ENCODE data around the gene NCCRP1.
"Not testable (repeated sequence)": the region's sequence is repeated elsewhere in the genome, so short reads cannot be mapped to it uniquely, and the experiment has no call there.

The NCCRP1 gene

DNA sequence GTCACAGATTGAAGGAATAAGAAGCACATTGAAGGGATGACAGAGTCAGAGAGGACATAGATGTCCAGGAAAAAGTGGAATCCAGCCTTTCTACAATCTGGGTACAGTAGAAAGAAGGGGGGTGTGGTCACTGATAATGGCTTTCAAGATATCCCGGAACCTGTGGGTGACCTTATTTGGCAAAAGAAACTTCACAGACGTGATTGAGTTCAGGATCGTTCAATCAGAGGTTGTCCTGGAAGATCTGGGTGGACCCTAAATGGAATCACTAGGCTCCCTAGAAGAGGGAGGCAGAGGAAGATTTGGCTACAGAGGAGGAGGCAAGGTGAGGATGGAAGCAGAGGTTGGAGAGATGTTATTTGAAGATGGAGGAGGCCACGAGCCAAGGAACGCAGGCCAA, 20.3 kb downstream of the NCCRP1 start:
- TF ChIP-seq, protein P1, sequence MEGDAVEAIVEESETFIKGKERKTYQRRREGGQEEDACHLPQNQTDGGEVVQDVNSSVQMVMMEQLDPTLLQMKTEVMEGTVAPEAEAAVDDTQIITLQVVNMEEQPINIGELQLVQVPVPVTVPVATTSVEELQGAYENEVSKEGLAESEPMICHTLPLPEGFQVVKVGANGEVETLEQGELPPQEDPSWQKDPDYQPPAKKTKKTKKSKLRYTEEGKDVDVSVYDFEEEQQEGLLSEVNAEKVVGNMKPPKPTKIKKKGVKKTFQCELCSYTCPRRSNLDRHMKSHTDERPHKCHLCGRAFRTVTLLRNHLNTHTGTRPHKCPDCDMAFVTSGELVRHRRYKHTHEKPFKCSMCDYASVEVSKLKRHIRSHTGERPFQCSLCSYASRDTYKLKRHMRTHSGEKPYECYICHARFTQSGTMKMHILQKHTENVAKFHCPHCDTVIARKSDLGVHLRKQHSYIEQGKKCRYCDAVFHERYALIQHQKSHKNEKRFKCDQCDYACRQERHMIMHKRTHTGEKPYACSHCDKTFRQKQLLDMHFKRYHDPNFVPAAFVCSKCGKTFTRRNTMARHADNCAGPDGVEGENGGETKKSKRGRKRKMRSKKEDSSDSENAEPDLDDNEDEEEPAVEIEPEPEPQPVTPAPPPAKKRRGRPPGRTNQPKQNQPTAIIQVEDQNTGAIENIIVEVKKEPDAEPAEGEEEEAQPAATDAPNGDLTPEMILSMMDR (IDR thresholded peaks at IDR 0.05; ENCODE audit: poor library complexity, severe bottlenecking), result no peak
- DNase-seq (ENCODE audit: low spot score) (no peak), ATAC-seq (ENCODE audit: low read depth) (no peak)
- Histone ChIP-seq H3K27me3 (ENCODE audit: insufficient read depth, poor library complexity, severe bottlenecking) (no peaks in the 10 kb centered on the region), H3K9me3 (ENCODE audit: severe bottlenecking) (no peaks in the 10 kb centered on the region), H3K36me3 (ENCODE audit: low read depth) (no peaks in the 10 kb centered on the region), H3K4me1 (ENCODE audit: insufficient read depth, poor library complexity, severe bottlenecking) (no peaks in the 10 kb centered on the region), H3K4me3 (ENCODE audit: severe bottlenecking) (no peak overlapping the region), H3K27ac (ENCODE audit: poor library complexity, severe bottlenecking) (no peak overlapping the region)

GRCh38 chr19:39218230-39219007, 21.7 kb downstream of the NCCRP1 start:
- no peaks in the 10 kb centered on the region for H3K9me3 ChIP-seq (ENCODE audit: severe bottlenecking)
- no peaks in the 10 kb centered on the region for H3K27me3 ChIP-seq (ENCODE audit: insufficient read depth, poor library complexity, severe bottlenecking)
- ATAC-seq (ENCODE audit: low read depth) (no peak), DNase-seq (ENCODE audit: low spot score) (no peak)
- TF ChIP-seq, protein P1 (IDR thresholded peaks at IDR 0.05; ENCODE audit: poor library complexity, severe bottlenecking), result no peak
- H3K27ac ChIP-seq (ENCODE audit: poor library complexity, severe bottlenecking), result no peak overlapping the region
- H3K4me1 ChIP-seq (ENCODE audit: insufficient read depth, poor library complexity, severe bottlenecking), result no peaks in the 10 kb centered on the region
- H3K36me3 ChIP-seq (ENCODE audit: low read depth), result no peaks in the 10 kb centered on the region
- H3K4me3 ChIP-seq (ENCODE audit: severe bottlenecking), result no peak overlapping the region

DNA sequence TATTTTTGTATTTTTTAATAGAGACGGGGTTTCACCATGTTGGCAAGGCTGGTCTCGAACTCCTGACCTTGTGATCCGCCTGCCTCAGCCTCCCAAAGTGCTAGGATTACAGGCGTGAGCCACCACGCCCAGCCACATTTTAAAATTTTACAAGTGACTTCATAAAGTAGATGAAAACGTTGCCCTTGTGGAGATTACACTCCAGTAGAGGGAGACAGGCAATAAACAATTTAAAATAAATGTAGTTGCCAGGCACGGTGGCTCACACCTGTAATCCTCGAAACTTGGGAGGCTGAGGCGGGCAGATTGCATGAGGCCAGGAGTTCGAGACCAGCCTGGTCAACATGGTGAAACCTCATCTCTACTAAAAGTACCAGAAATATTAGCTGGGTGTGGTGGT, 22.3 kb downstream of the NCCRP1 start:
- DNase-seq (ENCODE audit: low spot score); H3K36me3 ChIP-seq (ENCODE audit: low read depth); H3K27me3 ChIP-seq (ENCODE audit: insufficient read depth, poor library complexity, severe bottlenecking); H3K9me3 ChIP-seq (ENCODE audit: severe bottlenecking); H3K4me3 ChIP-seq (ENCODE audit: severe bottlenecking); H3K4me1 ChIP-seq (ENCODE audit: insufficient read depth, poor library complexity, severe bottlenecking); H3K27ac ChIP-seq (ENCODE audit: poor library complexity, severe bottlenecking); ATAC-seq (ENCODE audit: low read depth): not testable (repeated sequence)

DNA sequence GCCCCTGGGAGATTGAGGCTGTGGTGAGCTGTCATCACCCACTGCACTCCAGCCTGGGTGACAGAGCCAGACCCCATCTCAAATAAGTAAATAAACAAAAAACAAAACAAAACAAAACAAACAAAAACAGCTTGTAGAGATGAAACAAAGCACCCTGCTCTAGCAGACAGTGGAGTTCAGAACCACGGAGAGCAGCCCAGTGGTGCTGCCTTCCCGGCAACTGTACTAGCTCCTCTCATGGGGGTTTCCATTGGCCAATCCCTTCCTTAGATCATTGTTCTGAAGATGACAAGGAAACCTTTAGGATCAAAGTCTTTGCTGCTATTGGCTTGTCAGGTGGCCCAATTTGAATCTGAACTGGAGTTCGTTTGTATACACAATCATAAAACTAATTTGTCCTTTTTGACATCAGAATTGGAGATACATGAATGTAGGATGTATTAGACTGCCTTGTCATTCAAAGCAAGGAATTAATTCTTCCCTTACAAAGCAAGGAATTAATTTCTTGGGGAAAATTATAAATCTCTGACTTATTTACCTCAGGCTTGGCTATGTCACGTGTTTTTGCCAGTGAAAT, 27.0 kb downstream of the NCCRP1 start:
- Histone ChIP-seq H3K9me3 (ENCODE audit: severe bottlenecking) (no peaks in the 10 kb centered on the region), H3K27me3 (ENCODE audit: insufficient read depth, poor library complexity, severe bottlenecking) (no peaks in the 10 kb centered on the region), H3K4me3 (ENCODE audit: severe bottlenecking) (no peak overlapping the region), H3K27ac (ENCODE audit: poor library complexity, severe bottlenecking) (no peak overlapping the region), H3K36me3 (ENCODE audit: low read depth) (no peaks in the 10 kb centered on the region), H3K4me1 (ENCODE audit: insufficient read depth, poor library complexity, severe bottlenecking) (no peaks in the 10 kb centered on the region)
- DNase-seq (ENCODE audit: low spot score) (no peak), ATAC-seq (ENCODE audit: low read depth) (no peak)
- TF ChIP-seq, protein P1 (IDR thresholded peaks at IDR 0.05; ENCODE audit: poor library complexity, severe bottlenecking), result no peak

DNA sequence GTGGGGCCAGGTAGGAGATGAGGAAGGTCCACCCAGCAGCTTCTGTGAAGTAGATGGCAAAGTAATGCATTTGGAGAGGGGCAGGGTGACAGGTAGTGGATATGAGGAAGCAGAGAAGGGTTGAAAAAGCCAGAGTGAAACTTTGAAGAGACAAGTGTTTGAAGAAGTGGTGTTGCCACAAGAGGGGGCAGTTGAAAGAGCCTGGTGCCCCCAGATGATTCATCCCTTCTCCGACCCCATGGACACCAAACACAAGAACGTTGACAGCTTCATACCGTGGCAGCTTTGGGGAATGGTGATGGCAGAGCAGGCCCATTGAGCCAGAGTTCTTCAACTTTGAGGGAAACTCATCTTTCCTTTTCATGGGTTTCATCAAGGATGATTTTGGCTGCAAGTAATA, 28.1 kb downstream of the NCCRP1 start:
- no peaks in the 10 kb centered on the region for H3K4me1 ChIP-seq (ENCODE audit: insufficient read depth, poor library complexity, severe bottlenecking)
- no peak overlapping the region for H3K27ac ChIP-seq (ENCODE audit: poor library complexity, severe bottlenecking)
- ATAC-seq (ENCODE audit: low read depth), result no peak
- TF ChIP-seq, protein P1 (IDR thresholded peaks at IDR 0.05; ENCODE audit: poor library complexity, severe bottlenecking), result no peak
- H3K9me3 ChIP-seq (ENCODE audit: severe bottlenecking), result no peaks in the 10 kb centered on the region
- DNase-seq (ENCODE audit: low spot score), result no peak
- no peak overlapping the region for H3K4me3 ChIP-seq (ENCODE audit: severe bottlenecking)
- H3K27me3 ChIP-seq (ENCODE audit: insufficient read depth, poor library complexity, severe bottlenecking), result no peaks in the 10 kb centered on the region
- H3K36me3 ChIP-seq (ENCODE audit: low read depth), result no peaks in the 10 kb centered on the region

Data from RWPE2 (cell line).